Astrocyte (in vitro differentiated cells and primary cell): Measurements from ENCODE around the gene EP300.

Experiments used
- CTCF ChIP-seq: IDR thresholded peaks from 2 replicates; pipeline ENCODE4 v1.5.1; 2011; ENCODE audit warnings: low read depth, mild to moderate bottlenecking, inconsistent platforms, low read length, moderate library complexity; ENCODE audit not compliant: insufficient read depth
- EZH2 ChIP-seq: IDR thresholded peaks from 2 replicates; pipeline ENCODE4 v1.6.1; 2012; ENCODE audit warnings: mild to moderate bottlenecking, low read length, inconsistent platforms; ENCODE audit not compliant: insufficient read depth

GRCh38 chr22:41117127-41117965 lies 25.0 kb downstream of the EP300 start:
- no peak for TF ChIP-seq CTCF
- TF ChIP-seq EZH2: no peak
